ENCODE measurements around the gene GOT1. TPM values are rescaled to one million over a fixed set of nuclear protein-coding genes. Genes with fewer than 3 reads are reported as not detected.

Gene GOT1
- total and polyA plus RNA-seq, 2 experiments from 2014 or later, result 36.8 to 37.7 TPM

- TF ChIP-seq CTCF (conservative IDR thresholded peaks at IDR 0.05; ENCODE audit: low read depth in 2 of 2), result peak; percentile 51 to 62
Observed at GRCh38 chr10:99442394-99442793, 12.0 kb upstream of the GOT1 start (continued).

DNA sequence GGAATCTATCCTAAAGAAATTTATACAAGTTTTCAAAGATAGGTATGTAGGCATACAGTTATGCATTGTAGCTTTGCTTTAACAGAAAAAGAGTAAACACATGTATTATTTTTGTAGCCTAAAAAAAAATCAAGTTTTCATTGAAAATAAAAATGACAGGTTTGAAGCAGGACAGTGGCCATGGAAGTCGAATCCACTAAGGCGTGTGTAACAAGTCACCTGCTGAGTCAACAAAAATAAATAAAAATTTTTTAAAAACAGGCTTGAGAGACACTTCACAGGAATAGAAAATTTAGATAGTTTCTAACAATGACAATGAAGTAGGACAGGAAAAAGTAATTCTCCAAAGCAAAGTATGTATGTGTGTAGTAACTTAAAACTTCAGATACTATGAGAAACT, 8.5 kb upstream of the GOT1 start:
- H3K9me3 Mint-ChIP-seq, result no peaks in the 10 kb centered on the region
- Histone ChIP-seq H3K4me2 (no peak overlapping the region), H3K36me3 (ENCODE audit: insufficient read depth) (no peaks in the 10 kb centered on the region), H3F3A (replicated peaks; ENCODE audit: low read depth) (no peaks in the 10 kb centered on the region), H3K27ac (ENCODE audit: low read depth) (no peak overlapping the region), H3K27me3 (ENCODE audit: insufficient read depth) (no peaks in the 10 kb centered on the region), H3K4me1 (ENCODE audit: insufficient read depth) (peaks cover 5% of the 10 kb centered on the region; the same call in 1 of the 2 replicates), H4K20me1 (replicated peaks; ENCODE audit: insufficient read depth) (no peaks in the 10 kb centered on the region), H3K79me2 (replicated peaks; ENCODE audit: insufficient read depth) (no peaks in the 10 kb centered on the region), H2AFZ (no peak overlapping the region), H3K4me3 (no peak overlapping the region), H3K9me2 (ENCODE audit: insufficient read depth) (0 out of 2 replicates have a peak, but pooled peaks cover 2% of the 10 kb centered on the region)
- H3K27ac Mint-ChIP-seq, result no peak overlapping the region
- TF ChIP-seq CTCF (conservative IDR thresholded peaks at IDR 0.05; ENCODE audit: low read depth in 2 of 2), result no peak
- DNase-seq (ENCODE audit: low spot score), result no peak
- H3K4me1 Mint-ChIP-seq, result peaks cover 2% of the 10 kb centered on the region; the same call in 1 of the 3 replicates
- no peaks in the 10 kb centered on the region for H3K36me3 Mint-ChIP-seq (ENCODE audit: low read depth)
- no peaks in the 10 kb centered on the region for H3K27me3 Mint-ChIP-seq (ENCODE audit: insufficient read depth, low read depth, poor library complexity)
- H3K4me3 Mint-ChIP-seq, result no peak overlapping the region
- ATAC-seq, result no peak

DNA sequence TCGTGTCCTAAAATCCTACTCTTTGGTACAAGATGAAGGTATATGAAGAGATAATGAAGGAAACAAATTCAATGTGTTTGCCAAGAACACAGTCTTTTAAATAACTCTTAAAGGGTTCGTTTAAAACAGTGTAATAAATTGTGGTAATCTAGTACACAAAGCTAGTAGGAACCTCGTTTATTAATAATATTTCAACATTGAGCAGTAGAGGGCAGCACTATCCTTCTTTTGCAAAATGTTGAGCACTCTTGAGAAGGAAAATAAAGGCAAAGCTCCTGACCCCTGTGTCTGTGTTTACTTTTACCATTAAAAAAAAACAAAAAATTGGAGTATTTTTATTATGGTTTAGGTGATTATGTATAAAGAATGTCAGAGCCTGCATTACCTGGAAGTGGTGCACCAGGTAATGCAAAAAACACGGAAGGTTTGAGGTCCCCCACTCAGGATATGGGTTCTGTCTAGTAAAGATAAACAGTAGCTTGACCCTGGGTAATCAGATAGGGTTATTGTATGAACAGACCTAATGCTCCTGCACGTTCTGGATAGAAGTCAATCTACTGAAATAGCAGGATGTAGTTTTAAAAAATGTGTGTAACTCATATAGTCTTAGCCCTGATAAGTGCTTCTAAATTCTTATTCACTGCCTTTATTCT, 5.7 kb upstream of the GOT1 start:
- Mint-ChIP-seq H3K27me3 (ENCODE audit: insufficient read depth, low read depth, poor library complexity) (peaks cover 6% of the 10 kb centered on the region), H3K36me3 (ENCODE audit: low read depth) (no peaks in the 10 kb centered on the region; the same call in 2 of the 3 replicates), H3K27ac (no peak overlapping the region), H3K9me3 (no peaks in the 10 kb centered on the region), H3K4me3 (no peak overlapping the region), H3K4me1 (peaks cover 3% of the 10 kb centered on the region)
- DNase-seq (ENCODE audit: low spot score) (peak; percentile 65), ATAC-seq (no peak)
- H3K79me2 ChIP-seq (replicated peaks; ENCODE audit: insufficient read depth), result peaks cover 9% of the 10 kb centered on the region; the same call in 1 of the 2 replicates
- H3K27me3 ChIP-seq (ENCODE audit: insufficient read depth), result no peaks in the 10 kb centered on the region
- H4K20me1 ChIP-seq (replicated peaks; ENCODE audit: insufficient read depth), result no peaks in the 10 kb centered on the region; the same call in 1 of the 2 replicates
- no peak overlapping the region for H2AFZ ChIP-seq
- no peak overlapping the region for H3K4me3 ChIP-seq
- H3K27ac ChIP-seq (ENCODE audit: low read depth), result no peak overlapping the region
- no peak overlapping the region for H3K4me2 ChIP-seq
- H3K4me1 ChIP-seq (ENCODE audit: insufficient read depth), result no peaks in the 10 kb centered on the region
- no peak for TF ChIP-seq NANOG (IDR thresholded peaks at IDR 0.05; ENCODE audit: borderline replicate concordance)
- TF ChIP-seq CTCF (conservative IDR thresholded peaks at IDR 0.05; ENCODE audit: low read depth in 2 of 2), result peak; percentile 61 to 82
- TF ChIP-seq REST (IDR thresholded peaks at IDR 0.05; ENCODE audit: unreplicated experiment), result no peak
- no peaks in the 10 kb centered on the region for H3F3A ChIP-seq (replicated peaks; ENCODE audit: low read depth)
- H3K36me3 ChIP-seq (ENCODE audit: insufficient read depth), result no peaks in the 10 kb centered on the region
- 0 out of 2 replicates have a peak, but pooled peaks cover 2% of the 10 kb centered on the region for H3K9me2 ChIP-seq (ENCODE audit: insufficient read depth)
